GM23248 (cell line): ENCODE measurements around the gene MBTPS1.

Source experiments
- EZH2 ChIP-seq: fragments of 200-600 bp; sonication (generic); IDR thresholded peaks from 2 replicates; pipeline ENCODE4 v1.6.1; 2018; ENCODE audit warnings: antibody characterized with exemption, mild to moderate bottlenecking; ENCODE audit not compliant: insufficient read depth, poor library complexity, severe bottlenecking
- EZH2phosphoT487 ChIP-seq: fragments of 200-600 bp; sonication (generic); IDR thresholded peaks from 2 replicates; pipeline ENCODE4 v1.6.1; 2018; ENCODE audit warnings: antibody characterized with exemption, moderate library complexity, mild to moderate bottlenecking, low read depth; ENCODE audit not compliant: insufficient read depth

GRCh38 chr16:84007965-84008364 lies 108.8 kb downstream of the MBTPS1 start:
- TF ChIP-seq EZH2 (no peak), EZH2phosphoT487 (no peak)
